ENCODE data around the gene MYL7. TPM values are rescaled to one million over a fixed set of nuclear protein-coding genes. Genes with fewer than 3 reads are reported as not detected.

Gene MYL7
- polyA plus RNA-seq, 3 donors: 0.15 to 57.8 (median 0.18) TPM

- 79 to 92% (median 84%) methylated on average over 18 of the region's 18 CpGs for WGBS, 3 donors
- H3K27ac ChIP-seq (ENCODE audit: low read depth, low read length): no peak overlapping the region
Observed at GRCh38 chr7:44107116-44107960, 33.8 kb downstream of the MYL7 start.

DNA sequence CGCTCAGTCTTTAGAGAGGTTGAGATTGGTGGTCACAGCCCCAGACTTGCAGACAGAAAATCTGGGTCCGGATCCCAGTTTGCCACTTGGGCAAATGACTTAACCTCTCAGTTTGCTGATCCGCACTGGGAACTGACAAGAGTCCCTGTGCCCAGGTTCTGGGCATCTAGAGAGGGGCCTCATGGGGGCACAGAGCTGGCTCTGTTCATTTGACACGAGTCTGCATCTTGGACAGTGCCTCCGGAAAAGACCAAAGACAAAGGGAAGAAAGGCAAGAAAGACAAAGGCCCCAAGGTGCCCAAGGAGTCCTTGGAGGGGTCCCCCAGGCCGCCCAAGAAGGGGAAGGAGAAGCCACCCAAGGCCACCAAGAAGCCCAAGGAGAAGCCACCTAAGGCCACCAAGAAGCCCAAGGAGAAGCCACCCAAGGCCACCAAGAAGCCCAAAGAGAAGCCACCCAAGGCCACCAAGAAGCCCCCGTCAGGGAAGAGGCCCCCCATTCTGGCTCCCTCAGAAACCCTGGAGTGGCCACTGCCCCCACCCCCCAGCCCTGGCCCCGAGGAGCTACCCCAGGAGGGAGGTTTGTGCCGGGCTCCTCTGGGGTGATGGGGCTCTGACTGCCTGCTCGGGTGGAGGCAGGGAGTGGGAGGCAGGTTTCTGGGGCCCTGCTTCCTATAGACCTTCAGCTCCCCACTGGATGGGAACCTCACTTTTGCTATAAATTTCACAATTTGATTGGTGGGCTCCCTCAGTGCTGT is 34.6 kb downstream of the MYL7 start:
- H3K27ac ChIP-seq (ENCODE audit: low read depth, low read length): no peak overlapping the region
- 85 to 91% (median 85%) methylated on average over 10 of the region's 10 CpGs for WGBS, 3 donors

GRCh38 chr7:44105832-44106231 is 35.3 kb downstream of the MYL7 start:
- no peak overlapping the region for H3K27ac ChIP-seq (ENCODE audit: low read depth, low read length)
- WGBS, 3 donors: 58 to 90% (median 59%) methylated on average over 2 of the region's 2 CpGs

GRCh38 chr7:44104860-44105771 is 36.0 kb downstream of the MYL7 start:
- WGBS, 3 donors: 35 to 56% (median 39%) methylated on average over 28 of the region's 28 CpGs
- peak overlapping the region; percentile 21 for H3K27ac ChIP-seq (ENCODE audit: low read depth, low read length)

DNA sequence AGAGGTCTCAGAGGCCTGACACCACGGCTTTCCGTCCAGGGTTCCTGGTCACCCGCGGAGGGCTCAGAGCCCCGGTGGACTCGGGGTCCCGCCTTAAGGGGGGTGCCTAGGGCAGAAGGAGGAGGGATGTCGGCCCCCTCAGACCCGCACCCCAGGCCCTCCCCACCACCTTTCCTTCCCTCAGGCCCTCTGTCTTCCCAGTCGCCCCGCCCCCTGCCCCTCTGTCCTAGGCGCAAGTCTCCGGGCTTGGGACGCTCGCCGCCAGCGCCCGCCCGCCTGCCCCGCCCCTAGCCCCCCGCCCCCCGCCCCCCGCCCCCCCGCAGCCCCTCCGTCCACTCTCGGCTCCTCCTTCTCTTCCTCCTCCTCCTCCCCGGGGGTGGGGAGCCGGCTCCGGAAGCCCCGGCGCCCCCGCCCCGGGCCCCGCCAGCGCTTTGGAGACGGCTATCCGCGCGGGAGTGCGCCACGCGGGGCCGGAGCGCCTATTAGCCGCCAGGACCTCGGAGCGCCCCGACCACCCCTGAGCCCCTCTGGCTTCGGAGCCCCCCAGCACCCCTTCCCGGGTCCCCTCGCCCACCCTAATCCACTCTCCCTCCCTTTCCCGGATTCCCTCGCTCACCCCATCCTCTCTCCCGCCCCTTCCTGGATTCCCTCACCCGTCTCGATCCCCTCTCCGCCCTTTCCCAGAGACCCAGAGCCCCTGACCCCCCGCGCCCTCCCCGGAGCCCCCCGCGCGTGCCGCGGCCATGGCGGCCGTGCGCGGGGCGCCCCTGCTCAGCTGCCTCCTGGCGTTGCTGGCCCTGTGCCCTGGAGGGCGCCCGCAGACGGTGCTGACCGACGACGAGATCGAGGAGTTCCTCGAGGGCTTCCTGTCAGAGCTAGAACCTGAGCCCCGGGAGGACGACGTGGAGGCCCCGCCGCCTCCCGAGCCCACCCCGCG is 36.9 kb downstream of the MYL7 start, which contains the start of gene AEBP1:
TSS of gene AEBP1 (plus strand) at position 423 of the 937 bp plus-strand sequence. CDS start at position 744, 321 bp downstream.
- whole genome bisulfite sequencing, 3 donors: 2 to 6% (median 4%) methylated on average over 40 to 83 of the region's 87 CpGs
- peak within 1 kb of the TSS; percentile 23 for H3K27ac ChIP-seq (ENCODE audit: low read depth, low read length)

DNA sequence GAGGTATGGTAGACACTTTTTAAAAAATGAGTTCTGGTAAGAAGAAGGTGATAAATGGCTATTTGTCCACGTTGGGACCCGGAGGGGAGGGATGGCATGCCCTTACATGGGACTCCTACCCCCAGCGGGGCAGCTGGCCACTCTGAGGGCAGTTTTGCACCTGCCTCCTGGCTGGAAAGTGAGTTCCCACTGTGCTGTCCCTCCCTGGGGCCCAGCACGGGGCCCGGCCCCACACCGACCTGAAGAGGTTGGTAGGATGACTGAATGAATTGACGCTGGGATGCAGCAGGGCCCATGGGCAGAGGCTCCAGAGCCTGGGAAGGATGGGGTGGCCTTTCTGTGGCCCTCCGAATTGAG is 37.6 kb downstream of the MYL7 start:
- WGBS, 3 donors: 65 to 69% (median 66%) methylated on average over 8 of the region's 8 CpGs

GRCh38 chr7:44102846-44103565 is 38.1 kb downstream of the MYL7 start:
- peak overlapping the region; percentile 23 for H3K27ac ChIP-seq (ENCODE audit: low read depth, low read length)
- 77 to 87% (median 81%) methylated on average over 8 of the region's 8 CpGs for WGBS, 3 donors

More for the DNA sequence above, 37.6 kb downstream of the MYL7 start:
- H3K27ac ChIP-seq (ENCODE audit: low read depth, low read length): no peak overlapping the region

DNA sequence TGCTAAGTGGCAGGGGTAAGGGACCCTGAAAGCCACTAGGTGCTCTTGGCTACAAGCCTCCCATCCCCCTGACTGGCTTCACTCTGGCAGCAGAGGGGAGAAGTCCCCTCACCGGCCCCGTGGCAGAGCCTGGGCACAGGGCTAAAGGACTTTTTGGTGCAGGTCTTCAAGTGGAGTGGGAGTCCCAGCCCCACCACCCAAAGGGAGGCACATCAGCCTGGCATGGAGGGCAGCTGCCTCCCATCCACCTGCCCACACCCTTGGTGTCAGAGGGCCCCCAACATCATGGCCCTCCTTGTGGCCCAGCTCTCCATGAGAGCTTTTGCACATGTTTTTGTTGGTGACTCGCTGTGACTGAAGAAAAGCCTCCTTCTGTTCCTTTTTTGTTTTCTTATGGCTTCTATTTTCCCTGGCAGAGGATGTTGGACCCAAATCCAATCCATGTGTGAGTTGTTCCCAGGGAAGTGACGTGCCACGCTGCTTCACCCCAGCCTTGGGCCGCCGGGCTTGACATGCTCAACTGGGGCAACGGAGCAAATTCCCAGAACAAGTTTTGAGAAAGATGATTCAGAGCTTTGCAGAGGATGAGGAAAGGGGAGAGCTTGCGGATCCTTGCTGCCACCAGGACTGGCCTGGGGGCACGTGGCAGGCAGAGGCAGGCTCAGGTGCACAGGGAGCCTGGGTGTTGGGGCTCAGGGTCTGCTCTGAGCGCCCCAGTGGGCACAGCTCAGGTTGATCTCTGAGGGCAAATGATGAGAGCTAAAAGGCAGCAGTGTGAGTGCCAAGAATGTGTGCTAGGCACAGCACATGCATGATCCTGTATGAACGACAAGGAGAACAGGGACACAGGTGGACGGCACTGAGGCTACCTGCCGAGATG is 38.9 kb downstream of the MYL7 start:
- 85 to 90% (median 89%) methylated on average over 14 of the region's 14 CpGs for WGBS, 3 donors
- H3K27ac ChIP-seq (ENCODE audit: low read depth, low read length): peak overlapping the region; percentile 43

DNA sequence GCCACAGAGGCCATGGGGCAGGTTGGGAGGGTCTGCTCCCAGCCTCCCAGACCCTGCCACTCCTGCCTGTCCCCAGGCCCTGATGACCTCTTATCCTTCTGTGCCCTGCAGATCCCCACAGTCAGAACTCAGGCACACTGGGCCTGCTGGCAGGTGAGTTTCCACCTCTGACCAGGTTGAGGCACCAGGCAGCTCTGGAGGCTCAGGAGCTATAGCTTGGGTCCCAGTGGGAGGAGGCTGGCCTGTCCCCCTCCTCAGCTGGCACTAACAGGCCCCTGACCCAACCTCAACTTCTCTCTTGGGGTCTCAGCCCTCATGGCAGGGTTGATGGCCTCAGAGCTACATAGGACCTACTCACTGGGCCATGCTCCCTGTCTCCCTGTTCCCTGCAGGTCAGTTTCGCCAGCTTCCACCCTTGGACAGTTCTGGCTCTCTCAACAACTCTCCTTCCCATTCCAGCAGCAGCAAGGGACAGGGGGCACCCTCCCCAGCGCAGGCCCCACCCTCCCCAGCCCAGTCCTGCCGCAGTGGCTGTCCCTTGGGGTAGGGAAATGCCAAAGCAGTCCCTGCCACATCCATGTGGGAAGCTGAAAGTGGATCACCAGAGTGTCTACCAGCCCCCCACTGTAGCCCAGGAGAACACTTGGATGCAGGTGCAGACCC is 39.7 kb downstream of the MYL7 start:
- H3K27ac ChIP-seq (ENCODE audit: low read depth, low read length): peak overlapping the region; percentile 43
- 79 to 95% (median 88%) methylated on average over 3 of the region's 3 CpGs for WGBS, 3 donors

DNA sequence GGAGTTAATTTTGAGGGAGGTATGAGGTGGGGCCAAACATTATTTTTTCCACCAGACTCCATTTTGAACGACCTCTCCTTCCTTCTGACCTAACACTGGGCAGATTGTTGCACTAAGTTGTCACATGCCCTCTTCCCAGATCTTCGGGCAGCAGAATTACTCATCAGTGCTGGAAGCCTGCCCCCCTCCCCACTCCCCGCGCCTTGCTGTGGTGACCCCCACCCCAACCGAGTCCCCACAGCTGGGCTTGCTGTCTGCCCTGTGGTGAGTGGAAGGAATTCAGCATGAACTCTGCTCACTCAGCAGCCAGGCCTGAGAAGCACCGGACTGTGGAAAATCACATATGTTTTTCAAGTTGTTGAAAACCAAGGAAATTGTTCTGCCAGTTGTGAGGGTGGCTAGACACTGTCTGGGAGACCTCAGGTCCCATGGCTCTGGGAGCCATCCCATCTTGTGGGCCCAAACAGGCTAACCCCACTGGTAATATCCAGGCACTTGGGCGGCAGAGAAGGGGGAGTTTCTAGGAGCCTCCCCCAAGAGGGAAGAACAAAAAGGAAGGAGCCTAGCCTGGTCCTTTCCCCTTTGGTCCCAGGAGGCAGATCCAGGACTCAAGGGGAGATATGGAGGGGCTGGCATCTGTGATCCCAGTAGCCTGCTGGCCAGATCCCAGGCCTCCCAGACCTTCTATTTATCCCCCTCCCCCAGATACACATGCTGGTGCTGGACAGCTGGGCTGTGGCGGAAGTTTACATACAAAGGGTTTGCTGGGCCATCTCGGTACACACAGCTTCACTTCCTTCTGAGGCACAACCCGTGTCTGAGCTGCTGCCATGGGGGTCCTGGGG is 40.5 kb downstream of the MYL7 start:
- WGBS, 3 donors: 59 to 70% (median 63%) methylated on average over 10 of the region's 10 CpGs
- peak overlapping the region; percentile 41 for H3K27ac ChIP-seq (ENCODE audit: low read depth, low read length)

DNA sequence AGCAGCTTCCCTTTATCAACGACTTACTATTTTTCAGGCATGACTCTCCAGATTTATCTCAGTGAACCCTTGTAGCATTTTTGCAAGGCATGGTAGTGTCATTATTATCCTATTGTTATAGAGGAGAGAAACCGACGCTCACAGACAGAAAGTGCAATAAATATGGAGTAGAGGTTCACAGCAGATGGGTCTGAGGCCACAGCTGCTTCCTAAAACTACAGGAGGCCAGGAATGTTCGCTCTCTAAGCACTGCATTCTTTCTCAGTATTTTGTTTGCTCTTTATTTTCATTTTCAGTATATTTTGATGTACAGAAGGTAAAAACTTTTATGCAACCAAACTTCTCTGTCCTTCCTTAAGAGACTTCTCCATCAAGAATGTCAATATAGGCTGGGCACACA is 41.5 kb downstream of the MYL7 start:
- WGBS, 3 donors: 56 to 65% (median 56%) methylated on average over 4 of the region's 4 CpGs
- no peak overlapping the region for H3K27ac ChIP-seq (ENCODE audit: low read depth, low read length)

DNA sequence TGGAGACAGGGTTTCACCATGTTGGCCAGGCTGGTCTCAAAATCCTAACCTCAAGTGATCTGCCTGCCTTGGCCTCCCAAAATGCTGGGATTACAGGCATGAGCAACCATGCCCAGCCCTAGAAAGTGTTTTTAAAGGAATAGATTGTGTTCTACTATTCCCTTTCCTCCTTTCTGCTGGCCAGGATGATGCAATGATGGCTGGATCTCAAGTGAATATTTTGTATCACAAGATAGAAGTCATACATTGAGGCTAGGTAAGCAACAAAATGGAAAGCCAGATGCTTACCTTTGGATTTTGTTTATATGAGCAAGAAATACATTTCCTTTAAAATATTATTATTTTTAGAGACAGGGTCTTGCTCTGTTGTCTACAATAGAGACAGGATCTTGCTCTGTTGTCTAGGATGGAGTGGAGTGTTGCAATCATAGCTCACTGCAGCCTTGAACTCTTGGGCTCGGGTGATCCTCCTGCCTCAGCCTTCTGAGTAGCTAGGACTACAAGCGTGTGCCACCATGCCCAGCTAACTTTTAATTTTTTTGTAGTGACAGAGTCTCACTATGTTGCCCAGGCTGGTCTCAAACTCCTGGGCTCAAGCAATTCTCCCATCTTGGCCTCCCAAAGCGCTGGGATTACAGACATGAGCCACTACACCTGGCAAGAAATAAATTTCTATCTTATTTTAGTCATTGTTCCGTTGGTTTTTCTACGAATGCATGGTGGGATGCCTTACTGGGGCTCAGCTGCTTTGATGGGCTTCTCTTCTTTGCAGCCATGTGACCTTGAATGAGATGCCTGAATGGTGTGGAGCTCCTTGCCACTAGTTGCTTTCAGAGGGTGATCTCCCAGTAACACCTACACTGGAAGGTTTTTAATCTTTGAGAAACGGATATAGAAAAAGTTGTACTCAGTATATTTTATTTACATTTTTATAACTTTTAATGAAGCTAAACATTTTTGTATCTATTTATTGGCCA is 42.8 kb downstream of the MYL7 start:
- no peak overlapping the region for H3K27ac ChIP-seq (ENCODE audit: low read depth, low read length)
- 83 to 90% (median 84%) methylated on average over 6 of the region's 6 CpGs for WGBS, 3 donors

DNA sequence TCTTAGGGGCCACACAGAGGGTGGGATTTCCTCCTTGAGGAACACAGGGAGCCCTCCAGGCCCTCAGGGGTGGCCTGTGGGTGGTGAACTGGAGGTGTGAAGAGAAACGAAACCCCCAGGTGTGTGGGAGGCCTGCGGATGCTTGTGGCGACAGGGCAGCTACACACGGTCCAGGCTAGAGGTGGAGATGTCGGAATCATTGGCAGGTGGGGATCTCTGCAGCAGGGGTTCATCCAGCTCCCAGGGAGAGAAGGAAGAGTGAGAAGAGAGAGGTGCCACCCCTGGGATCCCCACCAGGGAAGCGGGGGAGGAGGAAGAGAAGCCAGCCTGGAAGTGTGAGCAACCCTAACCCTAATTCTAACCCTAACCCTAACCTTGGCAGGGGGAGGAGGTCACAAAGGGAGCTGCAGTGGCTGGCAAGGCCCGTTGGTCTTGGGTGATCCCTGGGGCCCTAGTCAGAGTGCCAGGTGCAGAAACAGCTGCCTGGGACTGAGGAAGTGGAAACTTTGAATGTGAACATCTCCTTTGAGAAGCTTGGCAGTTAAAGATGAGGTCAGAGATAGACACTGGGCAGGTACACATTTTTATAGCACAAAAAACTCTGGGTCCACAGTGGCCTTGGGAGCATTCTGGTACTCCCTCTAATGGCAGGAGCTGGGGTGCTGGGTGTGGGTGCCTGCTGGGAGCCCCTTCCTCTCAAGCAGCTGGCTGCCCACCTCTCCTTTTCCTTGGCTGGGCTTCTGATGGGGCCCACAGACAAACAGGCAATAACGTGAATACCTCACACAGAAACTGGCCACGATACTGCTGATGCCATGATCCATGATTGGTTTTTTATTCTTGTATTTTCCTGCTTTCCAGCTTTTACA is 43.8 kb downstream of the MYL7 start:
- no peak overlapping the region for H3K27ac ChIP-seq (ENCODE audit: low read depth, low read length)
- WGBS, 3 donors: 76 to 85% (median 78%) methylated on average over 9 of the region's 9 CpGs
